OCI-LY3 (cell line): ENCODE measurements around the gene ISCA1.

Experiments
- EZH2phosphoT487 ChIP-seq: fragments of 200-600 bp; shearing (Covaris generic); IDR thresholded peaks from 2 replicates; pipeline ENCODE4 v1.6.1; 2018; ENCODE audit warnings: antibody characterized with exemption, mixed run types, low read depth
- TF ChIP-seq, protein P1 (sequence below): fragments of 200-600, 300-600 bp; sonication (generic); IDR thresholded peaks from 2 replicates; pipeline ENCODE4 v1.5.1; 2014; ENCODE audit warnings: antibody characterized with exemption, low read length, low read depth

GRCh38 chr9:86324901-86325300 is 42.6 kb upstream of the ISCA1 start:
- TF ChIP-seq, protein P1, sequence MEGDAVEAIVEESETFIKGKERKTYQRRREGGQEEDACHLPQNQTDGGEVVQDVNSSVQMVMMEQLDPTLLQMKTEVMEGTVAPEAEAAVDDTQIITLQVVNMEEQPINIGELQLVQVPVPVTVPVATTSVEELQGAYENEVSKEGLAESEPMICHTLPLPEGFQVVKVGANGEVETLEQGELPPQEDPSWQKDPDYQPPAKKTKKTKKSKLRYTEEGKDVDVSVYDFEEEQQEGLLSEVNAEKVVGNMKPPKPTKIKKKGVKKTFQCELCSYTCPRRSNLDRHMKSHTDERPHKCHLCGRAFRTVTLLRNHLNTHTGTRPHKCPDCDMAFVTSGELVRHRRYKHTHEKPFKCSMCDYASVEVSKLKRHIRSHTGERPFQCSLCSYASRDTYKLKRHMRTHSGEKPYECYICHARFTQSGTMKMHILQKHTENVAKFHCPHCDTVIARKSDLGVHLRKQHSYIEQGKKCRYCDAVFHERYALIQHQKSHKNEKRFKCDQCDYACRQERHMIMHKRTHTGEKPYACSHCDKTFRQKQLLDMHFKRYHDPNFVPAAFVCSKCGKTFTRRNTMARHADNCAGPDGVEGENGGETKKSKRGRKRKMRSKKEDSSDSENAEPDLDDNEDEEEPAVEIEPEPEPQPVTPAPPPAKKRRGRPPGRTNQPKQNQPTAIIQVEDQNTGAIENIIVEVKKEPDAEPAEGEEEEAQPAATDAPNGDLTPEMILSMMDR, result no peak
- TF ChIP-seq EZH2phosphoT487, result no peak
